ENCODE data around the gene MMP7.

GRCh38 chr11:102520514-102520913 lies 10.0 kb downstream of the MMP7 start:
- TF ChIP-seq CTCF (conservative IDR thresholded peaks at IDR 0.05; ENCODE audit: low read depth, low read length), result no peak
- TF ChIP-seq POLR2A (IDR thresholded peaks at IDR 0.05; ENCODE audit: low read depth, low read length), result no peak
- TF ChIP-seq RAD21 (IDR thresholded peaks at IDR 0.05; ENCODE audit: low read length), result no peak
